ENCODE data around the gene DKK2. TPM values are rescaled to one million over a fixed set of nuclear protein-coding genes. Genes with fewer than 3 reads are reported as not detected.

The DKK2 gene
- total and polyA plus RNA-seq, 2 of the 13 experiments (the other 11 are each of a cell fraction or from before 2014, with no cell fraction given), result not detected

GRCh38 chr4:106875340-106875739 is 160.8 kb downstream of the DKK2 start:
- no peaks in the 10 kb centered on the region for H3K4me1 ChIP-seq (ENCODE audit: insufficient read depth, low read length)
- TF ChIP-seq CTCF (CRISPR knock-in tag; IDR thresholded peaks at IDR 0.05), result peak; percentile 40
- 0 out of 2 replicates have a peak, but pooled peaks have one; percentile 10 for TF ChIP-seq STAG1 (CRISPR knock-in tag; IDR thresholded peaks at IDR 0.05)
- TF ChIP-seq ZFP36L1 (CRISPR knock-in tag; IDR thresholded peaks at IDR 0.05), result no peak
- no peak for TF ChIP-seq UBTF (CRISPR knock-in tag; IDR thresholded peaks at IDR 0.05)
- no peak for TF ChIP-seq ZNF691 (CRISPR knock-in tag; IDR thresholded peaks at IDR 0.05; ENCODE audit: borderline replicate concordance, low read depth)
- no peak for TF ChIP-seq ZFAT (CRISPR knock-in tag; conservative IDR thresholded peaks at IDR 0.05)
- 0 out of 2 replicates have a peak, but pooled peaks have one; percentile 17 for TF ChIP-seq ZNF574 (CRISPR knock-in tag; IDR thresholded peaks at IDR 0.05)
- TF ChIP-seq ZNF772 (CRISPR knock-in tag; IDR thresholded peaks at IDR 0.05), result no peak
- TF ChIP-seq ONECUT2 (CRISPR knock-in tag; IDR thresholded peaks at IDR 0.05), result no peak
- no peak for TF ChIP-seq ZSCAN29 (CRISPR knock-in tag; conservative IDR thresholded peaks at IDR 0.05)
- TF ChIP-seq SRSF1 (optimal IDR thresholded peaks at IDR 0.05; ENCODE audit: low read depth, low read length), result no peak
- TF ChIP-seq CHD4 (IDR thresholded peaks at IDR 0.05; ENCODE audit: borderline replicate concordance, low read length), result no peak
- TF ChIP-seq ZNF510 (CRISPR knock-in tag; IDR thresholded peaks at IDR 0.05; ENCODE audit: low read depth), result no peak
- TF ChIP-seq FOXO1 (CRISPR knock-in tag; IDR thresholded peaks at IDR 0.05), result no peak
- TF ChIP-seq STAT6 (CRISPR knock-in tag; IDR thresholded peaks at IDR 0.05; ENCODE audit: borderline replicate concordance), result no peak
- in situ Hi-C loops (cut with HindIII; ENCODE audit: extremely low pct_ligation_motif_present, low pct_unique_long_range_greater_than_20kb) (no loop called here), intact Hi-C loops (cut with micrococcal nuclease; ENCODE audit: unreplicated experiment) (no loop called here)
- FAIRE-seq (no peak), DNase-seq (ENCODE audit: low spot score) (peak; percentile 5), ATAC-seq (no peak)
- H3K27ac ChIP-seq (ENCODE audit: extremely low read length, insufficient read depth, low read length), result no peak overlapping the region
- ChIA-PET POLR2A (no interaction called here), CTCF (ENCODE audit: low intra/inter-chr PET ratio, low total read pairs) (no interaction called here)
- H3K9me3 ChIP-seq (ENCODE audit: low read length), result no peaks in the 10 kb centered on the region
- no TSS peak for BruUV-seq (replicated peaks)
- H3K4me3 ChIP-seq (replicated peaks in 1 of 3; ENCODE audit: insufficient read depth in 1 of 3, low read depth in 2 of 3, low read length in 3 of 3), result no peak overlapping the region
- H3K36me3 ChIP-seq (replicated peaks in 1 of 2; ENCODE audit: control insufficient read depth in 1 of 2, insufficient read depth in 2 of 2, low read length in 2 of 2), result no peaks in the 10 kb centered on the region
- no peaks in the 10 kb centered on the region for H4K20me1 ChIP-seq (ENCODE audit: insufficient read depth, low read length)
- no peaks in the 10 kb centered on the region for H3K79me2 ChIP-seq (ENCODE audit: insufficient read depth, low read length)
- H3K9ac ChIP-seq (ENCODE audit: insufficient read depth, low read depth, low read length), result no peak overlapping the region
- H2AFZ ChIP-seq (ENCODE audit: low read length), result no peak overlapping the region
- no peaks in the 10 kb centered on the region for H3K27me3 ChIP-seq (ENCODE audit: control insufficient read depth in 1 of 2, insufficient read depth in 2 of 2, low read length in 2 of 2)
- 5% methylated on average over 4 of the region's 7 CpGs for WGBS (ENCODE audit: low lambda C conversion rate)
- H3K4me2 ChIP-seq (ENCODE audit: low read depth, low read length), result no peak overlapping the region
